Stimulated activated naive CD8-positive, alpha-beta T cell treated with anti-CD3 and anti-CD28 coated beads, Interleukin-15, amount 100 ng/mL, for 72 hours (primary cell): ENCODE data around the gene OLFML3.

Experiments
- ATAC-seq: fragments of 150-1000 bp; cut with Tn5 transposase; 2 replicates; pipeline ENCODE4 v1.10.0; 2021; ENCODE audit warnings: mild to moderate bottlenecking, moderate library complexity
- DNase-seq, 2 donors: peaks; one replicate each; pipeline ENCODE4 v3.0.0; 2021 to 2022
- H3K27ac Mint-ChIP-seq, 2 donors: one replicate each; pipeline ENCODE4 v1.8.0; 2022; ENCODE audit warnings: mild to moderate bottlenecking in 2 of 2, mixed read lengths in 2 of 2, moderate library complexity in 2 of 2
- H3K27me3 Mint-ChIP-seq: one replicate; pipeline ENCODE4 v1.8.0; 2022; ENCODE audit warnings: mixed read lengths
- H3K4me1 Mint-ChIP-seq: one replicate; pipeline ENCODE4 v1.8.0; 2022; ENCODE audit warnings: mild to moderate bottlenecking, mixed read lengths
- H3K4me3 Mint-ChIP-seq, 2 donors: one replicate each; pipeline ENCODE4 v1.8.0; 2022; ENCODE audit warnings: mild to moderate bottlenecking in 2 of 2, mixed read lengths in 2 of 2, moderate library complexity in 1 of 2
- H3K9me3 Mint-ChIP-seq, 2 donors: one replicate each; pipeline ENCODE4 v1.8.0; 2022; ENCODE audit warnings: mixed read lengths in 2 of 2

The OLFML3 gene, protein sequence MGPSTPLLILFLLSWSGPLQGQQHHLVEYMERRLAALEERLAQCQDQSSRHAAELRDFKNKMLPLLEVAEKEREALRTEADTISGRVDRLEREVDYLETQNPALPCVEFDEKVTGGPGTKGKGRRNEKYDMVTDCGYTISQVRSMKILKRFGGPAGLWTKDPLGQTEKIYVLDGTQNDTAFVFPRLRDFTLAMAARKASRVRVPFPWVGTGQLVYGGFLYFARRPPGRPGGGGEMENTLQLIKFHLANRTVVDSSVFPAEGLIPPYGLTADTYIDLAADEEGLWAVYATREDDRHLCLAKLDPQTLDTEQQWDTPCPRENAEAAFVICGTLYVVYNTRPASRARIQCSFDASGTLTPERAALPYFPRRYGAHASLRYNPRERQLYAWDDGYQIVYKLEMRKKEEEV

GRCh38 chr1:113978863-113979702 lies at the start of gene OLFML3:
Gene OLFML3 (plus strand): TSS chr1:113979474. CDS start chr1:113979517, 43 bp downstream.
- Mint-ChIP-seq H3K27ac (peak within 1 kb of the TSS in 1 of 2 donors; percentile 71), H3K4me1 (peaks cover 57% of the 10 kb centered on the region), H3K9me3 (no peaks in the 10 kb centered on the region), H3K27me3 (no peaks in the 10 kb centered on the region), H3K4me3 (peak within 1 kb of the TSS in 1 of 2 donors; percentile 29)
- ATAC-seq (no peak), DNase-seq (peak; percentile 26 to 50)

GRCh38 chr1:113929750-113930498 lies 49.4 kb upstream of the OLFML3 start:
- Mint-ChIP-seq H3K27me3 (no peaks in the 10 kb centered on the region), H3K4me3 (peak overlapping the region; percentile 91 to 95), H3K27ac (peak overlapping the region; percentile 99), H3K4me1 (peaks cover 52% of the 10 kb centered on the region), H3K9me3 (no peaks in the 10 kb centered on the region)
- peak; percentile 71 for ATAC-seq
- peak; percentile 83 to 88 for DNase-seq

DNA sequence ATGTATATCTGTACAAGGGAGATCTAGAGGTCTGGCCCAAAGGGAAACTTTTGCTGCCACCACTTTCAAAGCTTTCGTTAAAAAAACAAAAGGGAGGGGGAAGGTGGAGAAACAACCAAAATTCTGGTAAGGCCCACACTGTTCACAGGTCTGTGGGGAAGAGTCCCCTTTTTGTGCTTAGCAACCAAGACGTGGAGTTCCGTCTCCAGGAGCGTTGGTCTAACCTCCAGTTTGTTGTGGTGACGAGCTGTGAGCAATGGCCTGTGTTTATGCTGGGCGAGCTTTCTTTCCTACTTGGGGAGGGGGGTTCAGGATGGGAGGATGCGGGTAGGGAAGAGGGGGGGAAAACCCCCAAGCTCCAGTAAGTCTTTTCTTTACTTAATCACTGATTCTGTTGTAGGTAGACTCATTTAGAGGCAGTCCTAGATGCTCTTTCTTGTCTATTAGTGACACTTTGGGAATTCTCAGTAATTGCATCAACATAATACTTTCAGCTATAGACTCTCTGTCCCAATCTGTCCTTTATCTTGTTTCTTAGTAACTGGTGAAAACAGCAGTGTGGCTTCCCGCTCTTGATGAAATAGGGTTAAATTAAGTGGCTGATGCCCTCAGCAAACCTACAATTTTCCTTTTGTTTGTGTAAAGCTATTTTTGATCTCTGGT lies 48.6 kb upstream of the OLFML3 start:
- H3K27ac Mint-ChIP-seq = peak overlapping the region; percentile 99
- no peaks in the 10 kb centered on the region for H3K27me3 Mint-ChIP-seq
- no peaks in the 10 kb centered on the region for H3K9me3 Mint-ChIP-seq
- peaks cover 56% of the 10 kb centered on the region for H3K4me1 Mint-ChIP-seq
- ATAC-seq (peak; percentile 76), DNase-seq (peak in 1 of 2 donors; percentile 87)
- H3K4me3 Mint-ChIP-seq = peak overlapping the region; percentile 91 to 95

DNA sequence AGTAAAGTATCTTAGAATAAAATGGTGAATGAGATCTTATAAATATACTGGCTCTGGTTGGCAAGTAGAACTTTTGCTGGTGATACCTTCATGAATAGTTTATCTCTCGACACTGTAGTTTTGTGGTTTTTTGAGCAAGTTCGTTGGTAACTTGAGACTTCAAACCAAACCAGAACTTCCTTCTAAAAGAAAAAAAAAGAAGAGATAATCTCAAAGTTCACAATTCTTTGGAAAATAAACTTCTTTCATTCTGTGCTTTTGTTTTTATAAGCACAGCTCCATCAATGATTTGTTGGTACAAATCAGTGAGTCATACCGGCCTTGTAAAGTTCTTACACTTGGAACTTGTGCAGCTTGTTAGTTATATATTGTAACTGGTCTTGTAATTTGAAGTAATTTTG lies 47.8 kb upstream of the OLFML3 start:
- peaks cover 65% of the 10 kb centered on the region for H3K4me1 Mint-ChIP-seq
- no peak for DNase-seq
- H3K9me3 Mint-ChIP-seq = no peaks in the 10 kb centered on the region
- H3K27ac Mint-ChIP-seq = peak overlapping the region; percentile 99
- peak overlapping the region; percentile 91 to 95 for H3K4me3 Mint-ChIP-seq
- no peak for ATAC-seq
- H3K27me3 Mint-ChIP-seq = no peaks in the 10 kb centered on the region

DNA sequence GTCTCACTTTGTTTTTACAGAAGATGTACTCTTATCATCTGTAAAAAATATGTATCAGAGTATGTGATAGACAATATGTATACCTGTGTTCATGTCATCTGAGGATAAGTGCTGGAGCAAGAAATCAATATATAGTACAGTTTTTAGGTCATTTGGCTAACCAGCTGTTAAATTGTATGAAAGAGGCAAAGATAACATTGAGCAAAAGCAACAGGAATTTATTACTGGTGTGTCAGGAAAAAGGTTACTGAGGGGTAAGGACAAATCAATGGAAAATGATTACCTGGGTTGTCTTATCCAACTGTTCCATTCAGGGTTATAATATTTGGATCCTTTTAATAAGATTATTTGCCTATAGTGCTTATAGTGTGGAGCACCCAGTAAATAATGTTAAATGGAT lies 45.3 kb upstream of the OLFML3 start:
- peaks cover 78% of the 10 kb centered on the region for H3K4me1 Mint-ChIP-seq
- no peak for ATAC-seq
- H3K27ac Mint-ChIP-seq = peak overlapping the region in 1 of 2 donors; percentile 48
- H3K4me3 Mint-ChIP-seq = peak overlapping the region; percentile 91 to 95
- H3K9me3 Mint-ChIP-seq = no peaks in the 10 kb centered on the region
- H3K27me3 Mint-ChIP-seq = no peaks in the 10 kb centered on the region
- no peak for DNase-seq

DNA sequence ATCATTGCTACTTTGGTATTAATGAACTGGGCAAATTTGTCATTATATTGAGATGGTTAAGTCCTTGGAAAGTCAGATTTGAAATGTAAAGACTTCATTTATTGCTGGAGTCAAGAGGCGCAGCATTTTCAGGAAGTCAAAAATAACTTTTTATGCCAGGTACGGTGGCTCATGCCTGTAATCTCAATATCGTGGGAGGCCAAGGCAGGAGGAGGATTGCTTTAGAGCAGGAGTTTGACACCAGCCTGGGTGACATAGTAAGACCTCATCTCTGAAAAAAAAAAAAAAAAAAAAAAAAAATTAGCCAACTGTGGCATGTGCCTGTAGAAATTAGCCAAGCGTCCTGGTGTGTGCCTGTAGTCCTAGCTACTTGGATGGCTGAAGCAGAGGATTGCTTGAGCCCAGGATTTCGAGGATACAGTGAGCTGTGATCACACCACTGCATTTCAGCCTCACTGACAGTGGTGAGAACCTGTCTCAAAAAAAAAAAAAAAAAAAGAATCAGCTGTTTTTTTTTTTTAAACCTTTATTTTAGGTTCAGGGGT lies 44.7 kb upstream of the OLFML3 start:
- no peak for ATAC-seq
- DNase-seq = no peak
- Mint-ChIP-seq H3K27ac (no peak overlapping the region), H3K4me1 (peaks cover 84% of the 10 kb centered on the region), H3K4me3 (peak overlapping the region; percentile 11 to 91), H3K27me3 (no peaks in the 10 kb centered on the region), H3K9me3 (no peaks in the 10 kb centered on the region)

GRCh38 chr1:113935176-113935575 lies 44.1 kb upstream of the OLFML3 start:
- Mint-ChIP-seq H3K27ac (no peak overlapping the region), H3K27me3 (no peaks in the 10 kb centered on the region), H3K4me1 (peaks cover 90% of the 10 kb centered on the region), H3K4me3 (no peak overlapping the region), H3K9me3 (no peaks in the 10 kb centered on the region)
- ATAC-seq (no peak), DNase-seq (no peak)

- Mint-ChIP-seq H3K4me3 (peak overlapping the region; percentile 22 to 64), H3K27ac (peak overlapping the region in 1 of 2 donors; percentile 7), H3K4me1 (peaks cover 94% of the 10 kb centered on the region), H3K9me3 (no peaks in the 10 kb centered on the region), H3K27me3 (no peaks in the 10 kb centered on the region)
- peak in 1 of 2 donors; percentile 26 for DNase-seq
- peak; percentile 53 for ATAC-seq
Observed at GRCh38 chr1:113935970-113936369, 43.3 kb upstream of the OLFML3 start.

DNA sequence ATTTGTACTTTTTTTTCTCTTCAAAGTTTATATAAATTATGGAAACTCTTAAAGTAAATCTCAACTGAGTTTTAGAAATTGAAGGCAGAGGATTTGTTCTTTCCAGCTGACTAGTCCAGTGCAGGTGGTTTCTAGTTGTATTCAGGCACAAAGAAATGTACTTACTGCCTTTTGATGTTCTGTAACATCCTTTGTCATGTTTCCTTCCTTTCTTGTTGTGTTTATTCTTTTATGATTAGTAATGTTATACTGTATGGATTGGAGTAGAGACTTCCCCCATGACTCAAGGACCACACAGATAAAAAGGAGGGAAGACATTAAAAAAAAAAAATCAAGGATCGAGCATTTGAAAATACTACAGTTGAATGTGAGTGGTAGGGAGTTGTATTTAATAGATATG lies 42.1 kb upstream of the OLFML3 start:
- Mint-ChIP-seq H3K4me3 (peak overlapping the region; percentile 41), H3K27me3 (no peaks in the 10 kb centered on the region), H3K27ac (peak overlapping the region; percentile 3 to 82), H3K9me3 (no peaks in the 10 kb centered on the region), H3K4me1 (peaks cover 90% of the 10 kb centered on the region)
- no peak for ATAC-seq
- DNase-seq = no peak

DNA sequence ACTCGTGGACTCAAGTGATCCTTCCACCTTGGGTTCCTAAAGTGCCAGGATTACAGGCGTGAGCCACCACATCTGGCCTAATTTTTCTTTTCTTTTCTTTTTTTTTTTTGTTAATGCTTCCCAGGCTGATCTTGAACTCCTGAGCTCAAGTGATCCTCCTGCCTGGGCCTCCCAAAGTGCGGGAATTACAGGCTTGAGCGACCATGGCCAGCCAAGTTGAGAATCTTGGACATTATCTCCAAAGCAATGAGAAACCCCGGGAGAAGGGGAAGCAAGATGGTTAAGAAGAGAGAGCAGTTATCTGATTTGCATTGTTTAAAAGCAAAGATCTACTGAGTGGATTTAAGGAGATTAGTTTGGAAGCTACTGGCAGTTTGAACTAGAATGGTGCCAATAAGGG lies 41.1 kb upstream of the OLFML3 start:
- peak overlapping the region; percentile 15 to 49 for H3K27ac Mint-ChIP-seq
- no peaks in the 10 kb centered on the region for H3K27me3 Mint-ChIP-seq
- ATAC-seq = no peak
- peaks cover 86% of the 10 kb centered on the region for H3K4me1 Mint-ChIP-seq
- no peak for DNase-seq
- peaks cover 2 to 3% of the 10 kb centered on the region in 2 donors for H3K9me3 Mint-ChIP-seq
- H3K4me3 Mint-ChIP-seq = peak overlapping the region; percentile 44 to 50

DNA sequence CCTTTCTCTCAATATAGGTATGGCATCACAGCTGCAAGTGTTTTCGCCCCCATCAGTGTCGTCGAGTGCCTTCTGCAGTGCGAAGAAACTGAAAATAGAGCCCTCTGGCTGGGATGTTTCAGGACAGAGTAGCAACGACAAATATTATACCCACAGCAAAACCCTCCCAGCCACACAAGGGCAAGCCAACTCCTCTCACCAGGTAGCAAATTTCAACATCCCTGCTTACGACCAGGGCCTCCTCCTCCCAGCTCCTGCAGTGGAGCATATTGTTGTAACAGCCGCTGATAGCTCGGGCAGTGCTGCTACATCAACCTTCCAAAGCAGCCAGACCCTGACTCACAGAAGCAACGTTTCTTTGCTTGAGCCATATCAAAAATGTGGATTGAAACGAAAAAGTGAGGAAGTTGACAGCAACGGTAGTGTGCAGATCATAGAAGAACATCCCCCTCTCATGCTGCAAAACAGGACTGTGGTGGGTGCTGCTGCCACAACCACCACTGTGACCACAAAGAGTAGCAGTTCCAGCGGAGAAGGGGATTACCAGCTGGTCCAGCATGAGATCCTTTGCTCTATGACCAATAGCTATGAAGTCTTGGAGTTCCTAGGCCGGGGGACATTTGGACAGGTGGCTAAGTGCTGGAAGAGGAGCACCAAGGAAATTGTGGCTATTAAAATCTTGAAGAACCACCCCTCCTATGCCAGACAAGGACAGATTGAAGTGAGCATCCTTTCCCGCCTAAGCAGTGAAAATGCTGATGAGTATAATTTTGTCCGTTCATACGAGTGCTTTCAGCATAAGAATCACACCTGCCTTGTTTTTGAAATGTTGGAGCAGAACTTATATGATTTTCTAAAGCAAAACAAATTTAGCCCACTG lies 38.7 kb upstream of the OLFML3 start:
- Mint-ChIP-seq H3K27me3 (no peaks in the 10 kb centered on the region), H3K9me3 (peaks cover 4 to 6% of the 10 kb centered on the region in 2 donors), H3K4me1 (peaks cover 85% of the 10 kb centered on the region), H3K4me3 (peak overlapping the region; percentile 71 to 88), H3K27ac (peak overlapping the region; percentile 64 to 85)
- ATAC-seq = peak; percentile 93
- peak; percentile 73 to 85 for DNase-seq

- Mint-ChIP-seq H3K27me3 (no peaks in the 10 kb centered on the region), H3K27ac (peak overlapping the region in 1 of 2 donors; percentile 85), H3K4me3 (peak overlapping the region; percentile 71 to 88), H3K4me1 (peaks cover 85% of the 10 kb centered on the region), H3K9me3 (peaks cover 4 to 6% of the 10 kb centered on the region in 2 donors)
- ATAC-seq = no peak
- no peak for DNase-seq
Observed at GRCh38 chr1:113941245-113941559, 38.1 kb upstream of the OLFML3 start.

GRCh38 chr1:113942527-113942926 lies 36.7 kb upstream of the OLFML3 start:
- ATAC-seq (no peak), DNase-seq (no peak)
- no peak overlapping the region for H3K4me3 Mint-ChIP-seq
- H3K27ac Mint-ChIP-seq = no peak overlapping the region
- H3K4me1 Mint-ChIP-seq = peaks cover 85% of the 10 kb centered on the region
- H3K27me3 Mint-ChIP-seq = no peaks in the 10 kb centered on the region
- peaks cover 4 to 6% of the 10 kb centered on the region in 2 donors for H3K9me3 Mint-ChIP-seq
